WERI-Rb-1 (cell line): Measurements from ENCODE around the gene TMEM109.

ENCODE experiments used
- DNase-seq: peaks from one replicate; pipeline ENCODE4 v3.0.0-alpha.2; 2020
- H3K27ac ChIP-seq: fragments of 250-450 bp; sonication (Bioruptor Pico); 2 replicates; pipeline ENCODE4 v1.5.1; 2020; ENCODE audit warnings: mild to moderate bottlenecking, moderate library complexity
- H3K27me3 ChIP-seq: fragments of 250-450 bp; sonication (Bioruptor Pico); 2 replicates; pipeline ENCODE4 v1.5.1; 2021; ENCODE audit warnings: mild to moderate bottlenecking, low read depth, moderate library complexity; ENCODE audit not compliant: insufficient read depth, severe bottlenecking
- H3K36me3 ChIP-seq: fragments of 250-450 bp; sonication (Bioruptor Pico); 2 replicates; pipeline ENCODE4 v1.5.1; 2020; ENCODE audit warnings: mild to moderate bottlenecking, moderate library complexity
- H3K4me3 ChIP-seq: 2 replicates; pipeline ENCODE4 v1.5.1; 2011; ENCODE audit warnings: low read depth, mild to moderate bottlenecking, control low read depth, low read length
- H3K9me3 ChIP-seq: fragments of 250-450 bp; sonication (Bioruptor Pico); 2 replicates; pipeline ENCODE4 v1.5.1; 2021; ENCODE audit warnings: mild to moderate bottlenecking, moderate library complexity; ENCODE audit not compliant: severe bottlenecking
- CTCF ChIP-seq: IDR thresholded peaks from 2 replicates; pipeline ENCODE4 v1.5.1; 2011; ENCODE audit warnings: low read depth, mild to moderate bottlenecking, control low read depth, inconsistent platforms, low read length

Gene TMEM109

GRCh38 chr11:60942219-60942618 lies 28.3 kb downstream of the TMEM109 start:
- no peaks in the 10 kb centered on the region for H3K27me3 ChIP-seq
- no peak overlapping the region for H3K4me3 ChIP-seq
- H3K9me3 ChIP-seq: no peaks in the 10 kb centered on the region
- no peak for TF ChIP-seq CTCF
- DNase-seq: no peak
- no peaks in the 10 kb centered on the region; the same call in 1 of the 2 replicates for H3K36me3 ChIP-seq
- no peak overlapping the region for H3K27ac ChIP-seq

GRCh38 chr11:60942970-60943565 lies 29.1 kb downstream of the TMEM109 start:
- no peak for DNase-seq
- Histone ChIP-seq H3K4me3 (no peak overlapping the region), H3K27ac (no peak overlapping the region), H3K27me3 (no peaks in the 10 kb centered on the region), H3K36me3 (no peaks in the 10 kb centered on the region), H3K9me3 (no peaks in the 10 kb centered on the region)
- no peak for TF ChIP-seq CTCF

GRCh38 chr11:60944490-60945294 lies 30.7 kb downstream of the TMEM109 start:
- no peak overlapping the region for H3K27ac ChIP-seq
- peak; percentile 43 for TF ChIP-seq CTCF
- H3K9me3 ChIP-seq: no peaks in the 10 kb centered on the region
- no peak for DNase-seq
- no peaks in the 10 kb centered on the region for H3K36me3 ChIP-seq
- H3K27me3 ChIP-seq: no peaks in the 10 kb centered on the region
- no peak overlapping the region for H3K4me3 ChIP-seq

- Histone ChIP-seq H3K36me3 (no peaks in the 10 kb centered on the region), H3K27me3 (no peaks in the 10 kb centered on the region), H3K27ac (no peak overlapping the region), H3K4me3 (no peak overlapping the region), H3K9me3 (no peaks in the 10 kb centered on the region)
- no peak for TF ChIP-seq CTCF
- DNase-seq: no peak
Measured at GRCh38 chr11:60945295-60945667, 31.3 kb downstream of the TMEM109 start.

- no peak for DNase-seq
- H3K36me3 ChIP-seq: no peaks in the 10 kb centered on the region
- no peak for TF ChIP-seq CTCF
Measured at GRCh38 chr11:60946601-60947264, 32.8 kb downstream of the TMEM109 start.

More at GRCh38 chr11:60946601-60947264, 32.8 kb downstream of the TMEM109 start:
- H3K27me3 ChIP-seq: no peaks in the 10 kb centered on the region
- no peak overlapping the region for H3K27ac ChIP-seq
- no peak overlapping the region for H3K4me3 ChIP-seq
- no peaks in the 10 kb centered on the region for H3K9me3 ChIP-seq
